SKM-1 treated with dmso at 0.1 percent for 144 hours (cell line): ENCODE data around the gene VSTM4.

ENCODE experiments used
- DNase-seq: peaks from one replicate; lab custom pipeline; 2025; ENCODE audit not compliant: unreplicated experiment; lab: John Stamatoyannopoulos, UW

VSTM4 gene

GRCh38 chr10:49049660-49050059 is 65.7 kb downstream of the VSTM4 start:
- no peak for DNase-seq

GRCh38 chr10:49047128-49047639 is 68.1 kb downstream of the VSTM4 start:
- DNase-seq, result no peak

- no peak for DNase-seq
Measured at GRCh38 chr10:49044293-49045193, 70.8 kb downstream of the VSTM4 start.

- DNase-seq, result no peak
Measured at GRCh38 chr10:49040601-49041000, 74.7 kb downstream of the VSTM4 start.

- DNase-seq, result no peak
Measured at GRCh38 chr10:49039409-49039808, 75.9 kb downstream of the VSTM4 start.

GRCh38 chr10:49038711-49039110 is 76.6 kb downstream of the VSTM4 start:
- DNase-seq, result no peak

DNA sequence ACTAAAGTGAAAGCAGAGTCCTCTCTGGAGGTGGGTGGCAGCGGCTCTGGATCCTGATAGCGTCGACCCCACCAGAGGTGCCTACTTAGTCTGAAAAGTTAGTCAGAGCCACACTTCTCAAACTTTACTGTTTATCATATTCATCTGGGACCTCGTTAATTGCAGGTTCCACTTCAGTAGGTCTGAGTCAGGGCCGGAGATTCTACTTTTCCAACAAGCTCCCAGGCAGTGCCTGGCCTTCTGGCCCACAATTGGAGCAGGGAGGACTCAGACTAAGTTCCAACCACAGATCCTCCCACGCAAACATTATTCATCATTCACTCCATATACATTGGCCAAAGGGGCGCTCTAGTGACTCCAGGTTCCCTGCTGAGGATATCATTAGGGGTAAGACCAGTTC is 78.1 kb downstream of the VSTM4 start:
- no peak for DNase-seq

GRCh38 chr10:49036638-49037037 is 78.7 kb downstream of the VSTM4 start:
- no peak for DNase-seq

DNA sequence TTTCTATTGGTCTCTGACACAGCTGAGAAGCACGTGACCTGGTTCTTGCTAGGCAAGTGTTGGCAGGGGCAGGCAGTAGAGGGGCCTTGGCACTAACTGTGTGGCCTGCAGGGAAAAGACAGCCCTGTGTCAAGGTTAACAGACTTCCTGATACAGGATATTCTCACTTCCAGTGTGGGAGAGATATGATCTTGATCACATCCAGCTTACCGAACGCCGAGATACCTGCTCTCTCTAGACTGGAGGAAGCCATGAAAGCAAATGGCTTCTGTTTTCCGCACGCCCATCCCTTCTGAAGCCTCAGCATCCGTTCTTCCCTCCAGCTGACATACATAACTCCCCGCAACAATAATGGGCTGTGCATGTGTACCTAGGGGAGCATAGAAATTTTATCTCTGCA is 79.4 kb downstream of the VSTM4 start:
- no peak for DNase-seq

GRCh38 chr10:49034925-49035324 is 80.4 kb downstream of the VSTM4 start:
- DNase-seq, result no peak

DNA sequence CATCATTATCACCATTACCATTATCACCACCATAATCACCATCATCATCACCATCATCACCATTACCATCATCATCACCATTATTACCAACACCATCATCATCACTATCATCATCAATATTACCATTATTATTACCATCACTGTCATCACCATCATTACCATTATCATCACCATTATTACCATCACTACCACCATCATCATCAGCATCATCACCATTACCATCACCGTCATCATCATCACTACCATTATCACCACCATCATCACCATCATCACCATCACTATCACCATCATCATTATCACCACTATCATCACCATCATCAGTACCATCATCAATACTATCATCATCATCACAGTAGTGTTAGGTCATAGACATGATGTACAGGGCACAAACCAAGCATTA is 81.4 kb downstream of the VSTM4 start:
- no peak for DNase-seq

DNA sequence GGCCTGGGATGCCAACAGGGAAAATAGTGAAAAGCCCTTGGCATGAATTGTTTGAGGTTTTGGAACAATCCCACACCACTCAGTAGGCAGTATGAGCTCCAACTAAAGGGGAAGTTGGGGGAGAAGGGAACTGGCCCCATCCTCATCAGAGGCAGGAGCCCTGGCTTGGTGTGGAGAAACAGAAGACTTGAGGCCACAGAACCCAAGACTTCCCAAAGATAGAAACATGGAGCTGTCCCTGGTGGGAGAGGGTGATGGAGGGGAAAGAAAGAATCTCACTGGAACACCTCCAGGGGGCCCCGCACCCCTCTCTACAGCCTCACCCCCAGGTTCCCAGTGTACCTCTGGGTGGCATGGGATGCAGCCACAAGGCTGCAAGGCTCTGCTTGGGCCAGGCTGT is 85.7 kb downstream of the VSTM4 start:
- no peak for DNase-seq

GRCh38 chr10:49028639-49029038 is 86.7 kb downstream of the VSTM4 start:
- DNase-seq, result no peak

GRCh38 chr10:49025347-49025983 is 89.9 kb downstream of the VSTM4 start:
- no peak for DNase-seq

DNA sequence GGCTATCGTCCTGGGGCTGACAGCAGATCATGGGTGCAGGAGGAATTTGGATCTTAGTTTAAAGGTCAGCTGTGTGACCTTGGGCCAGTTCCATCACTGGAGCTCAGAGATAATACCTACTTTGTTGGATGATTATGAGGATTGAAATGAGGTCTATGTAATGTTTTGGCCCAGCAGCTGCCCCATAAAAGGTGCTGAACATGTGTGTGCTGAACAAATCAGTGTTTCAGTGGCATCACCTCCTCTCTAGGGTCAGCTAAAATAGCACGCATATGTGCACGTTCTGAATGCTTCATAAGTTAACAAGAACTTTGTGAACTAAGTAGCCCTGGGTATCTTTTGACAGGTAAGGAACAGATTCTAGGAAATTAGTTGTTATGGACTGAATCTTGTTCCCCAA is 90.8 kb downstream of the VSTM4 start:
- no peak for DNase-seq

DNA sequence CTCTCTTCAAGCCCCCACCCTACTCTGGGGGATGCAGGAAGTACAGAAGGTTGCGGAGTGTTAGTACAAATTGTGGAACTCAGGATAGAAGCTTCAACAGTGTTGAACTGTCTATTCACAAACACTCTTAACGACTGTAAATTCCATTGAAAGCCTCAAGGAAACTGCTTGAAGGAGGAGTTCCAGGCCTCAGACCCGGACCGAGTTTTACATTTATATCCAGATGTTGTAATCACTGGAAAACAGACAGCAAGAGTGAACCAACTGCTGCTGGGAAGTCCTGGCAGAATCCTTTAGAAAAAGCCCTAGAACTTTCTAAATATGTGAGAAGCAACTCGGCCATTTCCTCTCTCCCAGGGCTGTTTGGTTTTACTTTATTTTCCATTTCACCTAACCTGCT is 91.6 kb downstream of the VSTM4 start:
- DNase-seq, result no peak

DNA sequence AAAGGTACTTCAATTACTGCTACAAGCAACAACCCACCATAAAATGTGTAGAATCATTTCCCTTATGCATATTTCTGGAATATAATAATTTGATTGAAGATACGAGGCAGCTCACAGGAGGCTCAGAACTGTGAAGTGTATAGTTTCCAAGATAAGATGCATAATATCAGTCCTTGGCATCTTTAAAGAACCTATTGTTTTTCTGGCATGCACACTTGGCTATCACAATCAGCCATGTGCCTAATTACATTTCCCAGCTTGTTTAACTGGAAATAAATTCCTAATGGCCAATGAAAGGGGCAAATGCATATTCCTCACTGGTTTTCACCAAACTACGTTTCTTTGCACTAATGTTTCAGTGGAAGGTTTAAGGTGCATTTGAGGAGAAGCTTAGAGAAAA is 92.3 kb downstream of the VSTM4 start:
- DNase-seq, result no peak

GRCh38 chr10:49021685-49022084 is 93.6 kb downstream of the VSTM4 start:
- DNase-seq, result no peak

DNA sequence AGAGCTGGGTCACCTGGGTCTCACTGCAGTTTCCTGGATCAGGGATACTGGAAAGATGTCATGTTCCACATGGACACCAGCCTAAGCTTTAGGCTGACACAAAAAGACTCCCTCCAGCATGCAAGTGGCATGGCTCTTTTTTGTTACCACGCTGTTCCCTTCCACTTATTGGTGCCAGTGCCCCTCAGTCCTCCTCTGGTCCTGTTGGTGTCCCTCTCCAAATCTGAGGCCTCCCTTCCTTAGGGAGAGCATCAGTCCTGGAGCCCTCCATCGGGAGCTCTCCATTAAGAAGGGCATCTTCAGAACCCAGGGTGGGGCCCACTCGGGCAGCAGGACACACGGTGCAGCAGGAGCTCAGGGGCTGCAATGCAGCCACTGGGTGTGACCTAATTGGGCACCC is 99.6 kb downstream of the VSTM4 start:
- no peak for DNase-seq

DNA sequence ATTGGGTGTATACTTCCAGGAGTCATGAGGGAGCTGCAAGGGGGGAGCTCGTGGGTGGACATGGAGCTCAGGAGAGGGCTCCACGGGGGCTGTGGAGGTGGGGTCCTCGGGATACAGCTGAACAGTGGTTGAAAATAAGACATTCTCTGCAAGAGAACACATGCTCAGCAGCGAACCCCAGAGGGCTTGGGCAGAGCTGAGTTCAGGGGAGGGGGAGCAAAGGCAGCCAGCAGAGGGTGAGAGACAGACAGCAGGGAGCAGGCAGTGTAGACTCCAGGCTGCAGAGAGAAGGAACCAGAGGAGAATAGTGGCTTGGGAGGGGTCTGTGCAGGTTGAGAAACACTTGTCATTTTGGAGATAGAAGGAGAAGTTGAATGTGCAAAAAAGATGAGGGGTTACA is 102.7 kb downstream of the VSTM4 start:
- DNase-seq, result no peak

DNA sequence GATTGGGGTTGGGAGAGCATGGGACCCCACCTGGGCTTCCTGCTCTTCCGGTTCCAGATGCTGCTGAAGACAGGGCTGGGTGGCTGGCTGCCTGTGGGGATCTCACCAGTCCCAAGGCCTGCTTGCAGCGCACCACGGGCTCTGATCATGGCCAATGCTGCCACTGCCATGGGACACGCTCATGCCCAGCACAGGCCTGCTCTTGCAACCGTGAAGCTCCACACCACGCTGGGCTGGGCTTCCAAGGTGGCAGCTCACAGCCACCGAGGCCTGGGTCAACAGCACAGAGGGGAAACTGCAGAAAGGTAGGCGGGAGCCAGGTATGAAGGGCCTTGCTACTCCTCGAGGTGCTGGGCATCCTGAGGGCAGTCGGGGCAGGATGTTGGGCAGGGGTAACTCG is 103.6 kb downstream of the VSTM4 start:
- DNase-seq, result no peak

GRCh38 chr10:49010865-49011264 is 104.5 kb downstream of the VSTM4 start:
- DNase-seq, result no peak
